IPS-NIHi7 (cell line): ENCODE results near the gene ABHD18.
A peak's percentile ranks its signal among the peaks of the same experiment; 100 is the strongest.
"Not testable (repeated sequence)": the region's sequence is repeated elsewhere in the genome, so short reads cannot be mapped to it uniquely, and the experiment has no call there.

Source experiments
- DNase-seq: peaks from one replicate; pipeline ENCODE4 v3.0.0; 2012; ENCODE audit warnings: mixed read lengths; ENCODE audit errors: extremely low spot score

ABHD18 gene

DNA sequence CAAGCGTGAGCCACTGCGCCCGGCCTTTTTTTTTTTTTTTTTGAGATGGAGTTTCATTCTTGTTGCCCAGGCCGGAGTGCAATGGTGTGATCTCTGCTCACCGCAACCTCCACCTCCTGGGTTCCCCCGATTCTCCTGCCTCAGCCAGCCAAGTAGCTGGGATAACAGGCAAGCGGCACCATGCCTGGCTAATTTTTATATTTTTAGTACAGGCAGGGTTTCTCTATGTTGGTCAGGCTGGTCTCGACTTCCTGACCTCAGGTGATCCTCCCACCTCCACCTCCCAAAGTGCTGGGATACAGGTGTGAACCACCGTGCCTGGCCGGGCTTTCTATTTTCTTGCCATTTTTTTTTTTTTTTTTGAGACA is 101.2 kb downstream of the ABHD18 start:
- DNase-seq, result not testable (repeated sequence)

DNA sequence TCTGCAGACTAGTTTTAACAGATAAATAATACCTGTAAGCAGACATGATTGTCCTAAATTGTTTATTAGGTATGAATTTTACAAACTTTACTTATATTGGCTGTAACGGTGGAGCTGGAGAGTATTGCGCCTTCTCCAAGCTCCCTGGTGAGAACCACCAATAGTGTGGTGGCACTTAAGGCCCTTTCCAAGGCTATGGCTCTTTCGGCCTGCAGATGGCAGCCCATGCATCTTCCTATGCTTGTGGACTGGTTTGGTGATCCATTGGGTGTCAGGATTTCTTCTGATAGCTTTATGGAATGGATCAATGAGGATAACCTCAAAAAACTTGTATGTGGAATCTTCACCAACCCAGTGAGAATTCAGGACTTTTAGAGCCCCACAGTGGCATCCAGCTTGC is 103.7 kb downstream of the ABHD18 start:
- DNase-seq, result peak; percentile 44

DNA sequence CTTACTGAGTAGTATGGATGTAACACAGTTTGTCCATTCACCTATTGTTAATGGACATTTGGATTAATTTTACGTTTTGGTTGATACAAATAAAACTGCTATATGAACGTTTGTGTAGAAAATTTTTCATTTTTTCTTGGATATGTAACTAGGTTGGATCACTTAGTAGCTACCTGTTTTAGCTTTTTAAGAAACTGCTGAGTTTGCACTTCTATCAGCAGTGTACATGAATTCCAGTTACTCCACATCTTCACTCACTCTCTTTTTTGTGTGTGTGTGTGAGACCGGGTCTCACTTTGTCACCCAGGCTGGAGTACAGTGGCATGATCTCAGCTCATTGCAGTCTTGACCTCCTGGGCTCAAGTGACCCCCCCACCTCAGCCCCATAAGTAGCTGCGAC is 111.3 kb downstream of the ABHD18 start:
- no peak for DNase-seq
